Measurements from ENCODE around the gene ABCC4. TPM values are rescaled to one million over a fixed set of nuclear protein-coding genes. Genes with fewer than 3 reads are reported as not detected.

The ABCC4 gene
- total RNA-seq, 4 donors from 2014 or later: 3.9 to 6.8 (median 4.7) TPM

GRCh38 chr13:95074820-95075219 is 226.4 kb downstream of the ABCC4 start:
- ATAC-seq: no peak
- no peak overlapping the region for H3K4me3 ChIP-seq
- no peaks in the 10 kb centered on the region for H3K9me3 ChIP-seq
- H3K36me3 ChIP-seq: peaks cover 0 to 21% of the 10 kb centered on the region in 2 donors
- no peaks in the 10 kb centered on the region for H3K27me3 ChIP-seq
- WGBS, 2 donors (ENCODE audit: low coverage in 1 of 2): 89 to 100% methylated on average over 2 to 3 of the region's 3 CpGs
- no peak overlapping the region for H3K27ac ChIP-seq
- no peaks in the 10 kb centered on the region for H3K4me1 ChIP-seq
- TF ChIP-seq CTCF (IDR thresholded peaks at IDR 0.05) (no peak), EP300 (IDR thresholded peaks at IDR 0.05) (no peak), POLR2A (IDR thresholded peaks at IDR 0.05) (no peak), POLR2AphosphoS5 (IDR thresholded peaks at IDR 0.05) (no peak)

GRCh38 chr13:95073747-95074311 is 227.4 kb downstream of the ABCC4 start:
- Histone ChIP-seq H3K36me3 (peaks cover 0 to 23% of the 10 kb centered on the region in 2 donors), H3K27me3 (no peaks in the 10 kb centered on the region), H3K9me3 (no peaks in the 10 kb centered on the region), H3K4me3 (no peak overlapping the region), H3K4me1 (no peaks in the 10 kb centered on the region), H3K27ac (no peak overlapping the region)
- WGBS, 2 donors (ENCODE audit: low coverage in 1 of 2): 89 to 91% methylated on average over 7 of the region's 7 CpGs
- TF ChIP-seq EP300 (IDR thresholded peaks at IDR 0.05) (no peak), POLR2AphosphoS5 (IDR thresholded peaks at IDR 0.05) (no peak), POLR2A (IDR thresholded peaks at IDR 0.05) (no peak), CTCF (IDR thresholded peaks at IDR 0.05) (no peak)
- no peak for ATAC-seq

- H3K4me1 ChIP-seq: no peaks in the 10 kb centered on the region
- H3K27me3 ChIP-seq: no peaks in the 10 kb centered on the region
- no peaks in the 10 kb centered on the region for H3K9me3 ChIP-seq
- TF ChIP-seq POLR2AphosphoS5 (IDR thresholded peaks at IDR 0.05) (no peak), POLR2A (IDR thresholded peaks at IDR 0.05) (no peak), CTCF (IDR thresholded peaks at IDR 0.05) (no peak), EP300 (IDR thresholded peaks at IDR 0.05) (no peak)
- ATAC-seq: no peak
- H3K4me3 ChIP-seq: no peak overlapping the region
- H3K27ac ChIP-seq: no peak overlapping the region
- peaks cover 0 to 23% of the 10 kb centered on the region in 2 donors for H3K36me3 ChIP-seq
- 58 to 75% methylated on average over 2 to 3 of the region's 3 CpGs for WGBS, 2 donors (ENCODE audit: low coverage in 1 of 2)
Observed at GRCh38 chr13:95067303-95067702, 233.9 kb downstream of the ABCC4 start.

GRCh38 chr13:95060014-95060519 is 241.2 kb downstream of the ABCC4 start:
- no peaks in the 10 kb centered on the region for H3K9me3 ChIP-seq
- H3K4me3 ChIP-seq: no peak overlapping the region
- TF ChIP-seq POLR2AphosphoS5 (IDR thresholded peaks at IDR 0.05): no peak
- H3K4me1 ChIP-seq: no peaks in the 10 kb centered on the region
- H3K27ac ChIP-seq: no peak overlapping the region
- no peaks in the 10 kb centered on the region for H3K27me3 ChIP-seq
- no peaks in the 10 kb centered on the region for H3K36me3 ChIP-seq
- WGBS, 2 donors (ENCODE audit: low coverage in 1 of 2): 40 to 47% methylated on average over 3 of the region's 3 CpGs
- no peak for ATAC-seq

- ATAC-seq: no peak
- no peak overlapping the region for H3K27ac ChIP-seq
- no peaks in the 10 kb centered on the region for H3K36me3 ChIP-seq
- H3K4me1 ChIP-seq: no peaks in the 10 kb centered on the region
- H3K9me3 ChIP-seq: no peaks in the 10 kb centered on the region
- TF ChIP-seq CTCF (IDR thresholded peaks at IDR 0.05) (no peak), POLR2AphosphoS5 (IDR thresholded peaks at IDR 0.05) (no peak), EP300 (IDR thresholded peaks at IDR 0.05) (no peak), POLR2A (IDR thresholded peaks at IDR 0.05) (no peak)
- no peaks in the 10 kb centered on the region for H3K27me3 ChIP-seq
- WGBS, 2 donors (ENCODE audit: low coverage in 1 of 2): 79 to 80% methylated on average over 6 to 8 of the region's 8 CpGs
- H3K4me3 ChIP-seq: no peak overlapping the region
Observed at GRCh38 chr13:95059306-95059705, 241.9 kb downstream of the ABCC4 start.
